Activated CD8-positive, alpha-beta memory T cell treated with anti-CD3 and anti-CD28 coated beads, Interleukin-2, amount 50 U/mL, for 24 hours (primary cell): ENCODE results near the gene ATE1.
"Not testable (repeated sequence)": the region's sequence is repeated elsewhere in the genome, so short reads cannot be mapped to it uniquely, and the experiment has no call there.

Experiments used
- DNase-seq: peaks from one replicate; pipeline ENCODE4 v3.0.0-alpha.2; 2020; ENCODE audit errors: extremely low read depth

ATE1 gene

DNA sequence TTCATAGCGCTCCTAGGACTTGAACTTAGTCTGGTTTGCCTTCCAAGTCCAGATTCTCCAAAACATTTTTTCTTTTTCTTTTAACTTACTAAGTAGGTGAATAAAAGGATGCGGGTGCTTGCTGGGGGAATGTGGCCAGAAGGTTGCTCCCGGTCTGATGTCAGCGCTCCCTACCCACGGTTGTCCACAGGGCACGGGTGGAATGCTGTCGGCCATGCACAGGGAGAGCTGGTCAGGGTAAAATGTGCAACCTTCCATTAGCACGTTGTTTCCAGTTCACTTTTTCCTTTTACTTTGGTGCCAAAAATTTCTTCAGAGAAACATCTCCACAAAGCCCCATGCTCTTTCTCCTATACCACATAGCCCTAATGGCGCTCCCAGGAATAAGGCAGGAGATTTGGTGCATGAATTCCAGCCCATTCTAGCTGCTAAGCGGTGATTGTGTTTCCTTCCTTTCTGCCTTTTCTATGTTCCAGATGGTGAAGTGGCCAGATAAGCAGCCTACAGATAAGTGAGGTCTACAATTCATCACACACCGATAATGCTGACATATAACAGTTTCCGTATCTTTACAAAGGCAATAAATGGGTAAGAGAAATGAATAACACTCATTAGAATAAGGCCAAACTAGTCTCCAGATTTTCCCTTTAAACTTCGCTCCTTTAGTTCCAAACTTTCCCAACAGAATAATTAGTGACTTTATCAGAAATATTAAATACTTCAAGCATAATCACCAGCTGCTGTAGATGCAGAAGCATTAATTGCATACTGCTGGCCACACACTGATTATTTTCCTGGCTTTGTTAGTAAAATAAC, 191.3 kb downstream of the ATE1 start:
- no peak for DNase-seq

DNA sequence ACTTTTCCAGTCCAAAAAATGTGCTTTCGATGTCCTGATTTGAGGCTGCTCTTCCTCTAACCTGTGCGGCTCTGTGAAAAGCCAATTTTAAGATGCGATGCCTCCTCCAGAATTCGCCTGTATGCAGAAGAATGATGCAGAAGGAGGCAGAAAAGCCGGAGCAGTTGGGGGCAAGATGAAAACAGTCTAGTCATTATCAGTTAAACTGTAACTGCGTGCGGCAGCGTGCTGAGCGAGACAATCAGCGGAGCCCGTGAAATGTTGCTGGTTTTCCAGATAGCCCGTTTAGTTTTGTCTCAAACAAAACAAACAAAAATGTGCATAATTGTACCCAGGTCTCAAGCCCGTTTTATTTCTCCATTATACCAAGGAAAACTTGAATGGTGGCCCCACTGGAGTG, 192.6 kb downstream of the ATE1 start:
- no peak for DNase-seq

DNA sequence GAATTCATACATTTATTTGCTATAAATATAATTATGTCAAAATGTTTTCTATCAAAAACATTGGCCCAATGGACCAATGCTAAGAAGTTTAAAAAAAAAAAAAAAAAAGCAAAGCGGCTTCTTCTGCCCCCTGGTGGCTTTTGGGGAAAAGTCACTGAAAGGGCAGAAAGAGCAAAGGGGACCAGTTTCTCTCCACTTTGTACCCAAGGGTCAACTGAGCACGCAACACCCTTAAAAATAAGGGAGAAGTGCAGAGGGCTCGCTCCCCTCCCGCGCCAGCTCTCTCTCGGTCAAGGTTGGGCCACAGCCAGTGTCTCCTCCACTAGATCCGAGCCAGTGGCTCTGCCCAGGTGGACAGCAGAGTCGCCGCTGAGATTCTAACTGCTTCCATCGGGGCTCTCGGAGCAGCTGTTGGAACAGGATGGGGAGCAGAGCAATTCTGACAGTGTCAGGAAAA, 193.2 kb downstream of the ATE1 start:
- no peak for DNase-seq

DNA sequence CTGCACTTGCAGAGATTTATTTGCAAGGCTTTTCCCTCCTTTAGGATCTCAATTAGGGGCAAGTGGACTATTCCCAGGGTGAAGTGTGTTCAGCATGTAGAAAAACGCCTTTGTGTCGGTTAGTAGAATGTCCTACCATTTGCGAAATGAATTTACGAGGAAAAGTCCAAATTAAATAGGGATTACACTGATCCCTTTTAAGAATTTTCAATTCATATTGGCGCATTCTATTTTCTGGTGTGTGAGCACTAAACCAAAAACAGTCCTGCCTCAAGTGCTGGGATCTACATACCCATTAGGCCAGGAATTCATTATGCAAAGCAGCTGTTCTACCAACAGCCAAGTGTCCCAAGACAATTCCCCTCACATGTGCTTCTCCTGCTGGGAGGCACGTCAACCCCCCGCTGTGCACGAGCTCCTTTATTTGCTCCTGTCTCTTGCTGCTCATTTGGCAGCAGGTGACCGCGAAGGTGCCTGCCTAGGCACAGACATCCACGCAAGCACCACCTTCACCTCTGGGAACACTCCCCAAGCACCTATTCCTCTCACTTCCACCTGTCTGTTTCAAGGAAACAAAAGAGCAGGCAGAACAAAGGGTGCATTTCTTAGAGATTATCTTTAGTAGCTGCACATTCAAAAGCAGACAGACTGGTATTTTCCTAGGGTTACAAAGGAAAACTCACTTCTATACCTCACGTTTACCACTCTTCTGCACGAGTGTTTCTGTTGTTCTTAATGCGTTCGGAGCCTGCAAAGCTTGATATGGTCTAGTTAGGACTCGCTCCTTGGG, 195.0 kb downstream of the ATE1 start:
- DNase-seq = no peak

DNA sequence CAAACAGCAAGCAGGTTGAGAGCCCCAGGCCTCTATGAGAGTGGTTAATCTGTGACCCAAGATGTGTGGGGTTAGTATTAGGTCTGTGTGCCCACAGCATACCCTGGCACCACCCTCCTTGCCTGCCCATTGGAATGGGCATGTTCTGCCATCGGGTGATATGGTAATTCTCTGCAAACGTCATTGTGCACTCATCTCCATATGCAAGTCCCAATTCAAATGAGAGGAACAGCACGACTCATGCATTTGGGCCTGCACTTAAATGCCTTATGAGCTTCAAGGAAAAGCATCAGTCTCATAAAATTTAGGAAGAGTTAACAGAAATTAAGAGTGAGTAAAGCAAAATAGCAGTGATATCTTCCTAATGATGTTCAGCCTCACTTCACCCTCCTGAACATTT, 195.7 kb downstream of the ATE1 start:
- DNase-seq = no peak

DNA sequence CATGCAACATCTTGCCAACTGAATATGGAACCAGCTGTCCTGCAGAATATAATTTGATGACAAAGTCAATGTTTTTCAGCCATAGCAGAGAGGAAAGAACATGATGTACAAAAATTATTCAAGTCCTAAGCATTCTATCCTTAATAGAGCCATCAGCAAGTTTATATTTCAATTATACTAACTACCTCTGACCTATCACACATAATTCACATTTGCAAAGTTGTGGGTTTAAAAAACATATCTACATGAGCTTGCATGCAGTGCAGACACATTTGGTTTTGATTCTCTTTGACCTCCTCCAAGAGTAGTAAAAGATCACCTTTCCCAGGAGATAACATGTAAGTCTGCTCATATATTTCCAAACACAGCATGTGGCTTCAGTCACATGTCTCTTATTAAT, 203.5 kb downstream of the ATE1 start:
- DNase-seq = no peak

DNA sequence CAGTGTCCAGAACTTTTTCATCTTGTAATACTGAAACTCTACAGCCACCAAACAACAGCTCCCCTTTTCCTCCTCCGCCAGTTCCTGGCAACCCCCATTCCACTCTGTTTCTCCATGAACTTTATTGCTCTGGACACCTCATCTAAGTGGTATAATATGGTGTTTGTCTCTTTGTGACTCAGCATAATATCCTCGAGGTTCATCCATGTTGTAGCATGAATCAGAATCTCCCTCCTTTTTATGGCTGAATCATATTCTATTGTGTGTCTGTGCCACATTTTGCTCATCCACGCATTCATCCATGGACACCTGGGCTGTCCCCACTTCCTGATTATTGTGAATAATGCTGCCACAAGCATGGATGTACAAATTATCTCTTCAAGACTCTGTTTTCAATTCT, 205.2 kb downstream of the ATE1 start:
- DNase-seq = no peak

DNA sequence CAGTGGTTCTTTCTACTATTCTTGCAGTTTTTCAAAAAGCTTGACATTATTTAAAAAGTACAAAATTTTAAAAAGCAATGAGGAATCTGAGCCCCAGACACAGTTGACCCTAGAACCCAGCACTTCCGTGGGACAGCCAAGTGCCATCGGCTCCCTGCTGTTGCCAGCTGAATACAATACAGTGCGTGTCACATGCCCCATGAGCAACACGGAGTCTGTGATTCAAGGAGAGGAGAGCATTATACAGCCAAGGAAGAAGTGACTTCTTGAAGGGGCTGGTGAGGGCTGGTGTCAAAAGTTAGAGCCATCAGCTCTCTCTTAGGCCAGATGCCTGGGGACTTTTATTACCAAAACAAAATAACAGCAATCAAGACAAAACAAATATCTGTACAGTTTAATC, 206.6 kb downstream of the ATE1 start:
- DNase-seq = no peak

DNA sequence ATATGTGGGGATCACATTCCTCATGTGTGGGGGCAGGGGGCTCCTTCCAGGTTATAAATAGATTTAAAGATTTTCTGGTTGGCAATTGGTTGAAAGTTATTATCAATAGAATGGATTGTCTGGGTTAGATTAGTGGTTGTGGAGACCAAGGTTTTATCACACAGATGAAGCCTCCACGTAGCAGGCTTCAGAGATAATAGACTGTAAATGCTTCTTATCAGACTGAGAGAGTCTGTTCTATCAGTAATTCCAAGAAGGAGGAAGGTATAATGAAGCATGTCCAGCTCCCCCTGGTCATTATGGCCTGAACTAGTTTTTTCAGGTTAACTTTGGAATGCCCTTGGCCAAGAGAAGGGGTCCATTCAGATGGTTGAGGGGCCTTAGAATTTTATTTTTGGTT, 211.9 kb downstream of the ATE1 start:
- DNase-seq = no peak

DNA sequence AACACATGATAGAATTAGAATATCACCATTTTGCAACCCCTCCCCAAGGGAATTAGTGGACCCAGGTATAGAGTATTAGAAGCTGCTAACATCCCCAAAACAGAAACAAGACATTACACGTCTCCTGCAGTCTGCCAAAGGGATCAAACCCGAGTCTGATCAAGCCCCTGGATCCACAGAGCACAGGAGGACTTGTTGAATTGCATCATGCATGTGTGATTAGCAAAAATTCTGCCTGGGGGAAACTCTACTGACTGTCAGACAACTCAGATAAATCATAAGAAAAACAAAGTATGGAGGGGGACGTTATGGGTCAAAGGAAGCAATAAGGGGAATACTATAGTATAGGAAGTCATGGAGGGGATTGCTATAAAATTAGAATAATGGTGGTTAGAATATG, 212.8 kb downstream of the ATE1 start:
- DNase-seq = no peak

DNA sequence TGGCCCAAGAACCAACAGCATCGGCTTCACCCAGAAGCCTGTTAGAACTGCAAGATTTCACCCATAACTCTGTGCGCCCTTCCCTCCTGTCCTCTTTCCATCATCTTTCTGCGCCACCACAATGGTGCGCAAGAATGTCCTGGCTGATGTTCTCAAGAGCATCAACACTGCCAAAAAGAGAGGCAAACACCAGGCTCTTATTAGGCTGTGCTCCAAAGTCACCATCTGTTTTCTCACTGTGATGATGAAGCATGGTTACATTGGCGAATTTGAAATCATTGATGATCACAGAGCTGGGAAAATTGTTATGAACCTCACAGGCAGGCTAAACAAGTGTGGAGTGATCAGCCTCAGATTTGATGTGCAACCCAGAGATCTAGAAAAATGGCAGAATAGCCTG, 214.3 kb downstream of the ATE1 start:
- no peak for DNase-seq

DNA sequence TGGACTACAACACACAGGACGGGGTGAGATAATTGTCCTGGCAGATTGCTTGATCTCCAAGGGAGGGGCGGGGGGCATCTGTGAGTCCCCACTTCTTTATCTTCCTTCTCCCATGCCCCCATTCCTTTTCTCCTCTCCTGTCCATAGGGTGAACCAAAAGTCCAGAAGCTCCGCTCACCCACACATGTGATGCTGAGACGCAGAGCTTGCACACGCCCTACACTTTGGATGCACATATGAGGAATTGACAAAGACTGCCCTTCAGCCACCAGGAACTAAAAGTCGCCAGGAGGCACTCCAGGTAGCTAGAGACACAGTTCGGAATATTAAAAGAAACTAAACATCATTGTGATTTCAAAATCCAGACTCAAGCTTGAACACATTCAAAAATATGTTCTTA, 216.9 kb downstream of the ATE1 start:
- no peak for DNase-seq

DNA sequence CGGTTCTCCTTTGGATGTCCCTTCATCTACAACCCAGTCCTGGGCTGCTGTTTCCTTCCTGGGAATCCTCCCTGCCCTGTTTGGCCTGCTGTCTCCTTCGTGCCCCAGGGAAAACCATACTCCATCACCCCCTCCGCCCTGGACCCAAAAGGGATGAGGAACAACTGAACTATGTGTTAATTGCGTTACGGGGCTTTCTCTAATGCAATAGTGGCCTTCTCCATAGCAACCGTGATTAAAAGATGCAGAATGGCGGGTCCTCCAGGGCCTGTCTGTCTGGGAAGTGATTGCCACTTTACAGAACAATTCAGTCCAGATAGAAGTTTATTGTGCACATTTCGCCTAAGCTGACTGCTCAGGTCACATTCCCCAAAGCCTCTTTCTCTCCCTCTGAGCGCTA, 217.6 kb downstream of the ATE1 start:
- DNase-seq = no peak

DNA sequence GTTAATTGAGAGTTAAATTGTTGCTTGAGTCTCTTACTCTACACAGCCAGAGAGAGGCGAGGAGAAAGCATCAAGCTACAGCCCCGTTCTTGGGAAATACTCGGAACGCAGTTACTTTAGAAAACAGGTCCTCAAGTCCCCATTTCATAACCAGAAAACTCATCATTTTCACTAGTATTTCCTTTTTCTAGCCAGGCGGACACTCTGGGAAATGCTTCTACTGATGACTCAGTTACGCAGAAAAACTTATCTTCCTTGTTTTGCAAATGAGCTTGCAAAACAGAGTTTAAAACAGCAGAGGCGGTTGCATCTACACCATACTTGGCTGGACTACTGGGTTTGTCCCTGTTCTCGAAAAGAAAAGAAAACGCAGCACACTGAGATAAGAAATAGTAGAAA, 218.2 kb downstream of the ATE1 start:
- no peak for DNase-seq

DNA sequence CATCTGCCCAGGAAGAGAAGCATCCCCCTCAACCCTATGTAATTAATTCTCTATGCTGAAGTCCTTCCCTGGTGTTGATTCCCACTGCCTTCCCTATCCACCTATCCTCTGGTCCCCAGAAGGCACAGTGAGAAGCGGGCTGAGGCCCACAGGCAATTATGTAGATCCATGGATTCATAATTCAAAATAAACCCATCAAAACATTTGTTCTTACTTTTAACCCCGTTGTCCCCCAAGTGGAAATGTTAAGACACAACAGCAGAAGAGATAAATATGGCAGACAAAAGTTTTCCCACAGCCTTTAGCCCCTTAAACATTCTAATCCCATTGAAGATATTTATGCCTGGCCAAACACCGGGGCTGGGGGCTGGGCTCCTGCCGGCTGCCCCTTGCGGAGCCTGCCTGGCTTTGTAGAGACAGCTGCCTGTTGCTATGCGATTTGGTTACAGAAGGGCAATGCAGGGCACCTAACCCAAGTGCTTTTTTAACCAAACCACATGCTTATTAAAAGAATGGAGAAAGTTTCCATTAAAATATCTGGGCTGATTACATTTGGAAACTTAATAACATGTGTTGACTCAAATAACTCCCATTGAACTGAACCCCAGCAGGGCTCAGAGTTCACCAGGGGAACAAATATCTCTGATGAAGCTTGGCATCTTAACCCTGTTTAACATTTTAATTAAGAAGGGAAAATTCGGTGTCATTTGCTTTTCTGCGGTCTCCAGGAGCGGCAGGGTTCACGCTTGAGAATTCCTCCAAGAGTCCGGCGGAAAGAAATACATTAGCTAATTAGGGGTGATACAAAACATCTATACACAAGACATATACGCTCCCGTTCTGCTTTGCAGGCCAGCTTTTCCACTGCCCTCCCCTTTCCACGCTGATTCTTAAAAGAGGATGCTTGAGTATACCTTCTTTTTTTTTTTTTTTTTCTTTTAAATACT, 218.8 kb downstream of the ATE1 start:
- DNase-seq = no peak

DNA sequence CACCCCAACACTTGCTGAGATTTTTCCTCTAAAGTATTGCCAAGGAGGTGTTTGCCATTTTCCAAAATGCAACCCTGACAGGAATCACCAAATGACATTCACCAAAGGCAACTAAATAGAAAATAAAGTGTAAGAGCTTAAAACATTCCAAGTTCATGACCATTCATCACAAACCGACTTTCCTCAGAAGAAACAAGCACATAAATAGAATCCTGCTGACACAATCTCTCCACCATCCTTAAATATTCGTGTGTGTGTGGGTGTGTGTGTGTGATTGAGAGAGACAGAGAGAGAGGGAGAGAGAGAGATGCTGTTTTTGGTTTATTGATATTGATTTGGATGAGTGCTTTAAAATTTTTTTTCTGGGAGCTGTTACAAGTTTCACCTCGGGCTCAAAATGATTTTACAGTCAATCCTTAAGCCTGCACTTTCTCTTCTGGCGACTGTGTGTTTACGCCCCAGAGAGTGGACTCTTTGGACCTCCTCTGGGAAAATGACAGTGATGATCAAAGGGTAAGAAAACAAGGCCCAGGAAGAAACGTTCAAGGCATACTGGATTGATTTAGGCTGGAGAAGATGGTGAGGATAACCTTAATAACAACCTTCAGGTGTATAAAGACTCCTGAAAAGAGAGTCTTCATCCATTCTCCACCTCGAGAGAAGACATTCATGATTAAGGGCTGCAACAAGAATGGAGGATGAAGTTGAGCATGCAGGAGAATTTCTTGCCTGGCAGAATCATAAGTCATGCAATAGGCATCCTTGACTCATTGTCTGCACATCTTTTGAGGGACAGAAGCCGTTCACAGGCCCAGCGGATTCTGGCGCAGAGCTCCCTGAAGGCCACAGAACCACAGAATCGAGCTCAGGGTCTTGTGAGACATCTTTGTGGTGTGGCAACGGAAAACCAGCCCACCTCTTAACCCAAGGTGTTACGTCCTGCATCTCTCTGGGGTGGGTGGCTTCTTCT, 225.2 kb downstream of the ATE1 start:
- no peak for DNase-seq

DNA sequence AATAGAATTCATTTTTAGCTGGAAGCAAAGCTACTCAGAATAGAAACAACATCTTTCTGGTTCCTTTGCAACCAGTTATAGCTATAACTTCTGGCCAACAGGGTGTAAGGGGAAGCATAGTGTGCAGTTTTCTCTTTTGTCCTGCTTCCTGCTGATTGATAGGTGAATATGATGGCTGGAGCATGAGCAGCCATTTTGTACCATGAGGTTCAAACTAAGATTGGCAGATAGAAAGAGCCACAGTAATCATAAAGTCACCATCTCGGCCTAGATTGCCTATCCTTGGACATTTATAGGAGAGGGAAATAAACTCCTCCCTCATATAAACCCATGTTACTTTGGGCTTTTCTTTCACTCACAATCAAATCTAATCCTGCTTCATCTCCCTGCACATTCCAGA, 227.4 kb downstream of the ATE1 start:
- DNase-seq = no peak

DNA sequence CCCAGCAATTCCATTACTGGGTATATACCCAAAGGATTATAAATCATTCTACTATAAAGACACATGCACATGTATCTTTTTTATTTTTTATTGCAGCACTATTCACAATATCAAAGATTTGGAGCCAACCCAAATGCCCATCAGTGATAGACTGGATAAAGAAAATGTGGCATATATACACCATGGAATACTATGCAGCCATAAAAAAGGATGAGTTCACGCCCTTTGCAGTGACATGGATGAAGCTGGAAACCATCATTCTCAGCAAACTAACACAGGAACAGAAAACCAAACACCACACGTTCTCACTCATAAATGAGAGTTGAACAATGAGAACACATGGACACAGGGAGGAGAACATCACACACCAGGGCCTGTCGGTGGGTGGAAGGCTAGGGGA, 228.1 kb downstream of the ATE1 start:
- DNase-seq = not testable (repeated sequence)

DNA sequence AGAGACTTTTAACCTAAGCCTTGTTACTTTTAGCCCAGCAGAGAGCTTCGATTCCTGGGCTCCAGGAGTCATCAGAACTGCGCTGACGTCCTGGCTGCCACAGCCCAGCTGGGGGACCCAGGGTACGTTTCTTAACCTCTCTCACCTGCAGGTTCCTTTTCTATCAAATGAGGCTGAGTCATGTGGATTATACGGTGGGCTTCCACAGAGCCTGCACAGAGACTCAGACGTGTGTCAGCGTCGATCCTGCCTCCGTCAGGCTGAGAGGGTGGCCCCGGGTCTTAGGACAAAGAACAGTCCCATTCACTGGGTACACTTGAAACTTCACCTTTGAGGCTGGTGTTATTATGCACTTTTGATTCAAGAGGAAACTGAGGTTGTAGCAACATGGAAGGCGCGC, 228.9 kb downstream of the ATE1 start:
- no peak for DNase-seq

DNA sequence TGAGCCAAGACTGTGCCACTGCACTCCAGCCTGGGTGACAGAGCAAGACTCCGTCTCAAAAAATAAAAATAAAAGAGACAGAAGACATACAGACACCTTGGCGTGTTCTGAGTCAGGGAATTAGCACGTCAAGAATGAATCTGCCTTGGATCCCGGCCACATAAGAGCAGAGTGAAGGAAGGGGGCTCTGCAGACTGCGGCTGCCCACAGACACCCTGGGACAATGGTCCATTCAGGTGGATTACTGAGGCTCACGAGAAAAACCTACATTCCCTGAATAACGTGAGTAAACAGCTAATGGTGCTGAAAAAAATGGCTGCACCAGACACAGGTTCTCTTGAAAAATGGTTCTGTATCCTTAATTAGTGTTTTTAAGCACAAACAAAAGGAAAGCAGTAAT, 229.5 kb downstream of the ATE1 start:
- DNase-seq = no peak

DNA sequence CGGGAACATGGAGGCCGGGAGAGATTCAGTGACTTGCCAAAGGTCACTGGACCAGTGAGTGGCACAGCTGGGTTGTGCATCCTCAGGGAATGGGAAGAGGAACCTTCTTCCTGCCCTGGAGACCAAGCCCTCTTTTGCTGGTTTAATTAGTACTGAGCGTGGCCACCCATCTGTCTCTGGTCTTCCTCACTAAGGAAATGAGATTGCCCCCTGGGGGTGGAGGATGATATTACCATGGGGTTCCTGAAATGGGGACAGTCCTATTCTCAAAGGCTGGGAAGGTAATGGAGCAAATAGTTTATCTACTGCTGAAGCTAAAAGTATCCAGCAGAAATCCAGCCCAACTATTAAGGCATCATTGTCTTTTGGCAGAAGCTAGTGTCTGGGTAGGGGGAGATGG, 231.0 kb downstream of the ATE1 start:
- no peak for DNase-seq
